ENCODE measurements around the gene TNS2. TPM values are rescaled to one million over a fixed set of nuclear protein-coding genes. Genes with fewer than 3 reads are reported as not detected.
A peak's percentile ranks its signal among the peaks of the same experiment; 100 is the strongest.

Gene TNS2
- total and polyA plus RNA-seq, 2 of the 13 experiments (the other 11 are each of a cell fraction or from before 2014, with no cell fraction given): 8.9 to 20.4 TPM

DNA sequence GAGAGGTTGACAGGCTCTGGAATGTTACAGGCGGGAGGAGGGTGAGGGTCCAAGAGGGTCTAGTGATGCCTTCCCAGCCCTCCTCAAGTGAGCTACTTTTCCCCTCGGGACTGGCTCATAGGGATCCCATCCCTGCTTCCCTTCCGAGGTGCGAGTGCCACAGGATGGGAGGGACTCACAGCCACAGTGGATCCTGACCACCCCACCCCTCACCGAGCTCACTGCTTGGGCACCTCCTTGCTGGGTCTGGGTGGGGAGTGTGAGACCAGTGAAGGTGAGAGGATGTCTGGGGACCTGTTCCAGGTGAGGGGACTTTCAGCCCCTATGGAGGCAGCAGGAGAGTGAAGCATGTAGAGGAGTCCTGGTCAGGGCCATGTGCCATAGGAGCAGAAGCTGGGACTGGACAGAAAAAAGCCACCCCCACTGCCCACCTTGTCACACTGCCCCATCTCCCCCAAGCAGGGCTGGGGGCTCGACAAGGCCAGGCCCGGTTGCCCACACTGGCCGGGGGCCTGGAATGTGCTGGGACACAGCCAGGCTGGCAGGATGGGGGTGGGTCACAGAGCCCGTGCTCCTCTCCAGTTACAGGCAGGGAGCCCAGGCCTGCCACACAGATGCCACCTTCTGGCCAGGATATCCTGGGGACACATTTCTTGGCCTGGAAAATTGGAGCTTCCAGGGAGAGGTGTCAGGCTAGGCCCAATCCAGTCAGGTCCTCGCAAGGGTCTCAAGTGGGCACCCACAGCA is 1.7 kb upstream of the TNS2 start (continued):
- TF ChIP-seq, protein P1, sequence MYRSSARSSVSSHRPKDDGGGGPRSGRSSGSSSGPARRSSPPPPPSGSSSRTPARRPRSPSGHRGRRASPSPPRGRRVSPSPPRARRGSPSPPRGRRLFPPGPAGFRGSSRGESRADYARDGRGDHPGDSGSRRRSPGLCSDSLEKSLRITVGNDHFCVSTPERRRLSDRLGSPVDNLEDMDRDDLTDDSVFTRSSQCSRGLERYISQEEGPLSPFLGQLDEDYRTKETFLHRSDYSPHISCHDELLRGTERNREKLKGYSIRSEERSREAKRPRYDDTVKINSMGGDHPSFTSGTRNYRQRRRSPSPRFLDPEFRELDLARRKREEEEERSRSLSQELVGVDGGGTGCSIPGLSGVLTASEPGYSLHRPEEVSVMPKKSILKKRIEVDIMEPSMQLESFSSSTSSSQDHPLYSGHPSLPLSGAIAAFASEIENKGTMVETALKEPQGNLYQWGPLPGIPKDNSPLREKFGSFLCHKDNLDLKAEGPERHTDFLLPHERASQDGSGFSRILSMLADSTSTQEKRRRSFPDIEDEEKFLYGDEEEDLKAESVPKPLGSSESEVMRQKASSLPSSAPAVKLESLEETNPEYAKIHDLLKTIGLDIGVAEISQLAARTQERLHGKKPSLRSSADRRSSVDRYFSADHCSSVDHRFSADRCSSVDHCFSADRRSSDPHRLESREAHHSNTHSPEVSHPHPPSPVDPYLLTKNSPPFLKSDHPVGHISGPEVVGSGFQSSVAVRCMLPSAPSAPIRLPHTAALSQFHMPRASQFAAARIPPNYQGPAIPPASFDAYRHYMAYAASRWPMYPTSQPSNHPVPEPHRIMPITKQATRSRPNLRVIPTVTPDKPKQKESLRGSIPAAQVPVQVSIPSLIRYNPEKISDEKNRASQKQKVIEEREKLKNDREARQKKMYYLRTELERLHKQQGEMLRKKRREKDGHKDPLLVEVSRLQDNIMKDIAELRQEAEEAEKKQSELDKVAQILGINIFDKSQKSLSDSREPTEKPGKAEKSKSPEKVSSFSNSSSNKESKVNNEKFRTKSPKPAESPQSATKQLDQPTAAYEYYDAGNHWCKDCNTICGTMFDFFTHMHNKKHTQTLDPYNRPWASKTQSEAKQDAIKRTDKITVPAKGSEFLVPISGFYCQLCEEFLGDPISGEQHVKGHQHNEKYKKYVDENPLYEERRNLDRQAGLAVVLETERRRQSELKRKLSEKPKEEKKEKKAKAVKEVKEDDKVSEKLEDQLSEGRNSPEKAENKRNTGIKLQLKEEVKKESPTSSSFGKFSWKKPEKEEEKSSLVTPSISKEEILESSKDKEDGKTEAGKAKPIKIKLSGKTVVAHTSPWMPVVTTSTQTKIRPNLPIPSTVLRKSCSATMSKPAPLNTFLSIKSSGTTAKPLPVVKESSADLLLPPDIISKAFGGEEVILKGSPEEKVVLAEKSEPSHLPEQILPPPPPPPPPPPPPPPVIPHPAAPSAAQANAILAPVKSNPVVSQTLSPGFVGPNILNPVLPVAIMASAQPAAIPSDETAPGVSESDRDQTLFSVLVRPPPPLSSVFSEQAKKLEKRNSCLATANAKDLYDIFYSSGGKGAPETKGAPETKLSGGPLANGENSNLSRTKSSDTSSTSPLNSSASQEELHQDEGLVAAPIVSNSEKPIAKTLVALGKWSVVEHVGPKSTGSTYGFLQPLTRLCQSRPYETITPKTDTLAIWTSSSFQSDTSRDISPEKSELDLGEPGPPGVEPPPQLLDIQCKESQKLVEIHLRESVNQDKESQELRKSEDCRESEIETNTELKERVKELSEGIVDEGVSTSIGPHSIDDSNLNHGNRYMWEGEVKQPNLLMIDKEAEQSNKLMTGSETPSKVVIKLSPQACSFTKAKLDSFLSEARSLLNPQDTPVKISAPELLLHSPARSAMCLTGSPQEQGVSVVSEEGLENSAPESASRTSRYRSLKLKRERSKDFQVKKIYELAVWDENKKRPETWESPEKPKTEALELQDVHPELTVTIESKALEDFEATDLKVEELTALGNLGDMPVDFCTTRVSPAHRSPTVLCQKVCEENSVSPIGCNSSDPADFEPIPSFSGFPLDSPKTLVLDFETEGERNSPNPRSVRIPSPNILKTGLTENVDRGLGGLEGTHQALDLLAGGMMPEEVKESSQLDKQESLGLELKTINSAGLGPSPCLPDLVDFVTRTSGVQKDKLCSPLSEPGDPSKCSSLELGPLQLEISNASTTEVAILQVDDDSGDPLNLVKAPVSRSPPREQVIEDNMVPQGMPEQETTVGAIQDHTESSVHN (CRISPR knock-in tag; IDR thresholded peaks at IDR 0.05): no peak
- no peak for TF ChIP-seq ZNF562 (CRISPR knock-in tag; IDR thresholded peaks at IDR 0.05; ENCODE audit: borderline replicate concordance)
- no peak for TF ChIP-seq NCOR1 (IDR thresholded peaks at IDR 0.05; ENCODE audit: borderline replicate concordance, low read length)
- no peak for TF ChIP-seq ZMAT3 (CRISPR knock-in tag; conservative IDR thresholded peaks at IDR 0.05)
- TF ChIP-seq, protein P2, sequence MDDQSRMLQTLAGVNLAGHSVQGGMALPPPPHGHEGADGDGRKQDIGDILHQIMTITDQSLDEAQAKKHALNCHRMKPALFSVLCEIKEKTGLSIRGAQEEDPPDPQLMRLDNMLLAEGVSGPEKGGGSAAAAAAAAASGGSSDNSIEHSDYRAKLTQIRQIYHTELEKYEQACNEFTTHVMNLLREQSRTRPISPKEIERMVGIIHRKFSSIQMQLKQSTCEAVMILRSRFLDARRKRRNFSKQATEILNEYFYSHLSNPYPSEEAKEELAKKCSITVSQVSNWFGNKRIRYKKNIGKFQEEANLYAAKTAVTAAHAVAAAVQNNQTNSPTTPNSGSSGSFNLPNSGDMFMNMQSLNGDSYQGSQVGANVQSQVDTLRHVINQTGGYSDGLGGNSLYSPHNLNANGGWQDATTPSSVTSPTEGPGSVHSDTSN (CRISPR knock-in tag; IDR thresholded peaks at IDR 0.05; ENCODE audit: borderline replicate concordance): no peak
- TF ChIP-seq TEAD3 (CRISPR knock-in tag; optimal IDR thresholded peaks at IDR 0.05; ENCODE audit: borderline replicate concordance): peak; percentile 75
- no peak for TF ChIP-seq LCORL (IDR thresholded peaks at IDR 0.05)
- TF ChIP-seq LCORL (CRISPR knock-in tag; IDR thresholded peaks at IDR 0.05): no peak
- TF ChIP-seq ZNF605 (CRISPR knock-in tag; IDR thresholded peaks at IDR 0.05): no peak
- no peak for TF ChIP-seq ZNF567 (CRISPR knock-in tag; IDR thresholded peaks at IDR 0.05; ENCODE audit: borderline replicate concordance)
- TF ChIP-seq, protein P3, sequence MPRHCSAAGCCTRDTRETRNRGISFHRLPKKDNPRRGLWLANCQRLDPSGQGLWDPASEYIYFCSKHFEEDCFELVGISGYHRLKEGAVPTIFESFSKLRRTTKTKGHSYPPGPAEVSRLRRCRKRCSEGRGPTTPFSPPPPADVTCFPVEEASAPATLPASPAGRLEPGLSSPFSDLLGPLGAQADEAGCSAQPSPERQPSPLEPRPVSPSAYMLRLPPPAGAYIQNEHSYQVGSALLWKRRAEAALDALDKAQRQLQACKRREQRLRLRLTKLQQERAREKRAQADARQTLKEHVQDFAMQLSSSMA (CRISPR knock-in tag; IDR thresholded peaks at IDR 0.05): no peak
- no peak for TF ChIP-seq NFKB2 (CRISPR knock-in tag; IDR thresholded peaks at IDR 0.05; ENCODE audit: borderline replicate concordance)
- TF ChIP-seq, protein P4, sequence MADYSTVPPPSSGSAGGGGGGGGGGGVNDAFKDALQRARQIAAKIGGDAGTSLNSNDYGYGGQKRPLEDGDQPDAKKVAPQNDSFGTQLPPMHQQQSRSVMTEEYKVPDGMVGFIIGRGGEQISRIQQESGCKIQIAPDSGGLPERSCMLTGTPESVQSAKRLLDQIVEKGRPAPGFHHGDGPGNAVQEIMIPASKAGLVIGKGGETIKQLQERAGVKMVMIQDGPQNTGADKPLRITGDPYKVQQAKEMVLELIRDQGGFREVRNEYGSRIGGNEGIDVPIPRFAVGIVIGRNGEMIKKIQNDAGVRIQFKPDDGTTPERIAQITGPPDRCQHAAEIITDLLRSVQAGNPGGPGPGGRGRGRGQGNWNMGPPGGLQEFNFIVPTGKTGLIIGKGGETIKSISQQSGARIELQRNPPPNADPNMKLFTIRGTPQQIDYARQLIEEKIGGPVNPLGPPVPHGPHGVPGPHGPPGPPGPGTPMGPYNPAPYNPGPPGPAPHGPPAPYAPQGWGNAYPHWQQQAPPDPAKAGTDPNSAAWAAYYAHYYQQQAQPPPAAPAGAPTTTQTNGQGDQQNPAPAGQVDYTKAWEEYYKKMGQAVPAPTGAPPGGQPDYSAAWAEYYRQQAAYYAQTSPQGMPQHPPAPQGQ (CRISPR knock-in tag; IDR thresholded peaks at IDR 0.05; ENCODE audit: borderline replicate concordance): no peak
- no peak for TF ChIP-seq ZNF333 (CRISPR knock-in tag; IDR thresholded peaks at IDR 0.05; ENCODE audit: borderline replicate concordance)
- TF ChIP-seq NR1H2 (CRISPR knock-in tag; IDR thresholded peaks at IDR 0.05; ENCODE audit: borderline replicate concordance, low read depth): no peak

Data from HepG2 (cell line).